Adrenal gland (tissue), 12 donors: ENCODE results near the gene CCDC78. TPM values are rescaled to one million over a fixed set of nuclear protein-coding genes. Genes with fewer than 3 reads are reported as not detected.

Source experiments
- DNase-seq, 7 donors: peaks; one replicate each; pipeline ENCODE4 v3.0.0-alpha.2; 2019 to 2020
- H3K27ac ChIP-seq, 5 donors: fragments of 200-600 bp; sonication (generic) in 4 of 5; 1 replicate in 3 of 5; 2 replicates in 2 of 5; pipeline versions ENCODE4 v1.5.1 to v1.8.0; 2016 to 2020; ENCODE audit warnings: mild to moderate bottlenecking in 1 of 5
- H3K27me3 ChIP-seq: fragments of 200-600 bp; 2 replicates; pipeline ENCODE4 v1.8.0; 2021
- H3K36me3 ChIP-seq, 2 donors: fragments of 200-600 bp; replicated peaks in 1 of 2; 1 replicate in 1 of 2; 2 replicates in 1 of 2; pipeline versions ENCODE4 v1.5.1 to v1.8.0; 2018 to 2022
- H3K4me1 ChIP-seq, 2 donors: fragments of 200-600 bp; replicated peaks in 1 of 2; 1 replicate in 1 of 2; 2 replicates in 1 of 2; pipeline versions ENCODE4 v1.5.1 to v1.8.0; 2018 to 2021
- H3K4me3 ChIP-seq, 4 donors: fragments of 200-600 bp; sonication (generic) in 3 of 4; one replicate each; pipeline ENCODE4 v1.5.1; 2016 to 2018
- H3K9me3 ChIP-seq, 3 donors: fragments of 200-600 bp; sonication (generic) in 1 of 3; replicated peaks in 1 of 3; 1 replicate in 2 of 3; 2 replicates in 1 of 3; pipeline versions ENCODE4 v1.5.1 to v1.8.0; 2016 to 2021
- CTCF ChIP-seq, 6 experiments: fragments of 450-650 bp in 4 of 6; fragments of 200-600 bp in 2 of 6; sonication (generic) in 1 of 6; IDR thresholded peaks; 1 replicate in 5 of 6; 2 replicates in 1 of 6; pipeline versions ENCODE4 v1.5.1 to v1.8.0; 2016 to 2021; ENCODE audit warnings: antibody characterized with exemption in 6 of 6, mild to moderate bottlenecking in 2 of 6, moderate library complexity in 1 of 6
- POLR2A ChIP-seq, 2 donors: fragments of 450-650 bp; IDR thresholded peaks; one replicate each; pipeline ENCODE4 v1.6.1; 2017; ENCODE audit warnings: antibody characterized with exemption in 2 of 2, mild to moderate bottlenecking in 2 of 2, moderate library complexity in 1 of 2
- WGBS, 4 donors: extraction: QIAGEN DNeasy Blood & Tissue Kit in 2 of 4; methylation state at CpG; one replicate each; pipeline versions ENCODE4 v1.1.5 to v1.1.7; 2013 to 2017; 5-methylcytosine and 5-hydroxymethylcytosine counted together
- intact Hi-C, 2 donors: fragments of 100-400 bp; cut with DNase I; formaldehyde crosslinking; loops; one replicate each; pipeline versions ENCODE4 v1.14.1 to v1.15.0; 2022 to 2023
- polyA plus RNA-seq, 3 donors: library from polyadenylated mRNA; stranded (reverse); fragments of 200-250 nt in 2 of 3; fragments of 350-450 nt in 1 of 3; fragmentation: Illumina TruSeq in 1 of 3; extraction: RNeasy Lipid Tissue Mini Kit (QIAGEN cat#74804) in 1 of 3; gene quantifications; one replicate each; pipeline ENCODE4 v1.2.3, GENCODE V29; 2013 to 2014
- total RNA-seq, 9 donors: library from RNA; depleted of rRNA in 4 of 9; stranded (reverse); fragments of >200 nt in 4 of 9; fragments of 120-200 nt in 1 of 9; fragmentation: NEBNext Ultra II Directional in 1 of 9; extraction: Animal tissue kit (Norgen Biotek cat#: 25700) in 1 of 9; gene quantifications; one replicate each; pipeline versions ENCODE4 v1.1.0 to v1.2.4, GENCODE V29; 2013 to 2023
- donor health status: healthy with polysubstance abuse.
- donor health status: Bipolar disorder and iron deficiency.
- donor health status: DM: yes; HTN: yes; CAD: no.
- donor health status: DM: no; HTN: no; CAD: no.
- donor health status: DM: no; HTN: no; CAD: no.
- donor health status: DM: yes; HTN: yes; CAD: no.

Gene CCDC78
- total and polyA plus RNA-seq, 12 donors = 0.17 to 49.9 (median 0.85) TPM; not detected in 2

GRCh38 chr16:770411-770810 is 44.2 kb upstream of the CCDC78 start:
- 40 to 72% (median 72%) methylated on average over 1 to 12 of the region's 13 CpGs; no CpG with 5 or more reads in 1 of the 4 donors for WGBS, 4 donors
- no peak overlapping the region for H3K4me3 ChIP-seq
- H3K4me1 ChIP-seq = no peaks in the 10 kb centered on the region
- no peaks in the 10 kb centered on the region for H3K36me3 ChIP-seq
- no peak for DNase-seq
- TF ChIP-seq CTCF (IDR thresholded peaks at IDR 0.05) = no peak
- no peak for TF ChIP-seq POLR2A (IDR thresholded peaks at IDR 0.05)
- no peak overlapping the region for H3K27ac ChIP-seq
- no peaks in the 10 kb centered on the region for H3K27me3 ChIP-seq
- no peaks in the 10 kb centered on the region for H3K9me3 ChIP-seq
- intact Hi-C loops = no loop called here

DNA sequence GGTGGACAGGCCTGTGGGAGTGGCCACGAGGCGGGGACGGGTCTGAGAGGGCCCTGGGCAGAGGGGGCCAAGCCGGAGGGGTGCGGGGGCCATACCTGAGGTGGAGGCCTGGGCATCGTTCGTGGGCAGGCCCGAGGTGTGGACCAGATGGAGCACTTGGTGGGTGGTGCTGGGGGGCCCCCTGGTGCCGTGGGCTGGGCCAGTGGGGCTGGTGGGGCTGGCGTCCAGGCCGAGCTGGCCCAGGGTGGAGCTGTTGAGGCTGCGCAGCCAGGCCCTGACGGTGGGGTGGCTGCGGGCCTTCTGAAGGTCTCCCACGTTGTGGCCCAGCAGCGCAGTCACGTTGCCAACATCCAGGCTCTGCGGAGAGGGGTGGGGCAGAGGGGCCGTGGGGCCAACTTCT is 43.7 kb upstream of the CCDC78 start:
- DNase-seq = no peak
- Histone ChIP-seq H3K9me3 (no peaks in the 10 kb centered on the region), H3K36me3 (no peaks in the 10 kb centered on the region), H3K27me3 (no peaks in the 10 kb centered on the region), H3K4me3 (no peak overlapping the region), H3K4me1 (no peaks in the 10 kb centered on the region), H3K27ac (no peak overlapping the region)
- 40 to 90% (median 78%) methylated on average over 4 to 19 of the region's 19 CpGs for WGBS, 4 donors
- TF ChIP-seq CTCF (IDR thresholded peaks at IDR 0.05) = no peak
- no peak for TF ChIP-seq POLR2A (IDR thresholded peaks at IDR 0.05)
- intact Hi-C loops = no loop called here

GRCh38 chr16:769184-769784 is 43.0 kb upstream of the CCDC78 start:
- Histone ChIP-seq H3K9me3 (no peaks in the 10 kb centered on the region), H3K4me3 (no peak overlapping the region), H3K4me1 (no peaks in the 10 kb centered on the region), H3K27me3 (no peaks in the 10 kb centered on the region), H3K27ac (no peak overlapping the region), H3K36me3 (no peaks in the 10 kb centered on the region)
- TF ChIP-seq POLR2A (IDR thresholded peaks at IDR 0.05) (no peak), CTCF (IDR thresholded peaks at IDR 0.05) (no peak)
- 40 to 73% methylated on average over 20 of the region's 20 CpGs; no CpG with 5 or more reads in 2 of the 4 donors for WGBS, 4 donors
- DNase-seq = no peak
- intact Hi-C loops = no loop called here

DNA sequence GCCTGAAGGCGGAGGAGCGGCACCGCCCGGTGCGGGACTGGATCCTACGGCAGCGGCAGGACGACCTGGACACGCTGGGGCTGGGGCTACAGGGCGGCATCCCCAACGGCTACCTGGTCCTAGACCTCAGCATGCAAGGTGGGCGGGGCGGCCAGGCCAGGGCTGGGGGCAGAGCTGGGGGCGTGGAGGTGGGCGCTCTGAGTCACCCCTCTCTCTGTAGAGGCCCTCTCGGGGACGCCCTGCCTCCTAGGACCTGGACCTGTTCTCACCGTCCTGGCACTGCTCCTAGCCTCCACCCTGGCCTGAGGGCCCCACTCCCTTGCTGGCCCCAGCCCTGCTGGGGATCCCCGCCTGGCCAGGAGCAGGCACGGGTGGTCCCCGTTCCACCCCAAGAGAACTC is 42.2 kb upstream of the CCDC78 start:
- Histone ChIP-seq H3K9me3 (no peaks in the 10 kb centered on the region), H3K27ac (no peak overlapping the region), H3K27me3 (no peaks in the 10 kb centered on the region), H3K36me3 (no peaks in the 10 kb centered on the region), H3K4me3 (no peak overlapping the region), H3K4me1 (no peaks in the 10 kb centered on the region)
- no peak for TF ChIP-seq POLR2A (IDR thresholded peaks at IDR 0.05)
- TF ChIP-seq CTCF (IDR thresholded peaks at IDR 0.05) = no peak
- WGBS, 4 donors = 55 to 86% (median 83%) methylated on average over 9 to 21 of the region's 21 CpGs
- DNase-seq = no peak
- intact Hi-C loops = no loop called here
